K562 (cell line): ENCODE results near the gene PI4K2B. TPM values are rescaled to one million over a fixed set of nuclear protein-coding genes. Genes with fewer than 3 reads are reported as not detected.

Experiments
- ELF1 ChIP-seq: fragments of 200-800 bp; sonication (Bioruptor generic); IDR thresholded peaks from 2 replicates; pipeline ENCODE4 v1.6.1; 2016; ENCODE audit warnings: missing genetic modification characterization, missing compliant biosample characterization
- FOXA3 ChIP-seq, 2 experiments: fragments of 450-650 bp in 1 of 2; sonication (generic) in 1 of 2; formaldehyde crosslinking; IDR thresholded peaks in 1 of 2; conservative IDR thresholded peaks in 1 of 2; 2 replicates each; pipeline versions ENCODE4 v1.4.0 to v1.8.0; 2020 to 2022; ENCODE audit warnings: mild to moderate bottlenecking in 2 of 2, missing genetic modification reagents in 1 of 2
- HLTF ChIP-seq: fragments of 450-650 bp; IDR thresholded peaks from 2 replicates; pipeline ENCODE4 v1.6.1; 2016
- MXI1 ChIP-seq: IDR thresholded peaks from 2 replicates; pipeline ENCODE4 v1.6.1; 2011; ENCODE audit warnings: low read depth, mild to moderate bottlenecking, improper control_type of control experiment, low read length
- RHOXF2B ChIP-seq: fragments of 250-450 bp; sonication (Bioruptor Pico); conservative IDR thresholded peaks from 2 replicates; pipeline ENCODE4 v1.5.1; 2021
- SETDB1 ChIP-seq: IDR thresholded peaks from one replicate; pipeline ENCODE4 v1.6.1; 2012; ENCODE audit warnings: low read length, control low read depth, inconsistent platforms
- SOX6 ChIP-seq: fragments of 450-650 bp; IDR thresholded peaks from 2 replicates; pipeline ENCODE4 v1.6.1; 2014; ENCODE audit warnings: mild to moderate bottlenecking
- TCF7L2 ChIP-seq: fragments of 150-350 bp; IDR thresholded peaks from 2 replicates; pipeline ENCODE4 v1.6.1; 2016; ENCODE audit warnings: low read depth, mild to moderate bottlenecking, low read length, moderate library complexity
- YY1 ChIP-seq, 3 experiments: IDR thresholded peaks; 2 replicates each; pipeline ENCODE4 v1.6.1; 2011; ENCODE audit warnings: low read length in 2 of 3, mild to moderate bottlenecking in 2 of 3, moderate library complexity in 2 of 3, borderline replicate concordance in 1 of 3, control low read depth in 1 of 3, low read depth in 1 of 3; ENCODE audit not compliant: insufficient read depth in 3 of 3, insufficient replicate concordance in 2 of 3, control insufficient read depth in 1 of 3, insufficient read length in 1 of 3; ENCODE audit errors: extremely low read depth in 1 of 3
- ZNF695 ChIP-seq: fragments of 450-650 bp; formaldehyde crosslinking; IDR thresholded peaks from 2 replicates; pipeline ENCODE4 v1.4.0; 2020; ENCODE audit warnings: mild to moderate bottlenecking, moderate library complexity
- polyA plus RNA-seq, 8 experiments: library from polyadenylated mRNA; depleted of rRNA in 4 of 8; stranded (reverse) in 5 of 8; unstranded in 3 of 8; fragments of >200 nt; fragmentation: Nextera tagmentation in 2 of 8; fragmentation: Illumina TruSeq in 1 of 8; extraction: Ambion mirVana in 2 of 8; extraction: Trizol in 1 of 8; gene quantifications; 2 replicates each; pipeline versions ENCODE4 v1.2.1 to v1.2.3, GENCODE V29; 2011 to 2014; ENCODE audit warnings: inconsistent platforms in 1 of 8, missing spikeins in 1 of 8
- total RNA-seq, 7 experiments: library from RNA; depleted of rRNA in 6 of 7; stranded (reverse); fragments of >200 nt in 6 of 7; fragmentation: Illumina TruSeq in 2 of 7; extraction: Trizol in 2 of 7; gene quantifications; 2 replicates each; pipeline versions ENCODE4 v1.2.1 to v1.2.3, GENCODE V29; 2011 to 2021; ENCODE audit warnings: low replicate concordance in 1 of 7
- TF ChIP-seq, protein P1 (sequence below), 3 experiments: fragments of 200-800 bp in 1 of 3; sonication (Bioruptor generic) in 1 of 3; sonication (generic) in 1 of 3; formaldehyde crosslinking in 1 of 3; IDR thresholded peaks; 2 replicates each; pipeline versions ENCODE4 v1.6.1 to v1.8.0; 2016 to 2022; ENCODE audit warnings: mild to moderate bottlenecking in 2 of 3, missing compliant biosample characterization in 2 of 3, missing genetic modification characterization in 2 of 3, missing genetic modification reagents in 1 of 3
- TF ChIP-seq, protein P2 (sequence below), 2 experiments: fragments of 250-450 bp in 1 of 2; fragments of 450-650 bp in 1 of 2; sonication (Bioruptor Pico) in 1 of 2; IDR thresholded peaks; 2 replicates each; pipeline versions ENCODE4 v1.6.1 to v1.8.0; 2016 to 2021; ENCODE audit warnings: mild to moderate bottlenecking in 2 of 2, moderate library complexity in 2 of 2, missing compliant biosample characterization in 1 of 2, missing genetic modification characterization in 1 of 2
- TF ChIP-seq, protein P3 (sequence below): sonication (generic); formaldehyde crosslinking; IDR thresholded peaks from 2 replicates; pipeline ENCODE4 v1.8.0; 2022; ENCODE audit warnings: mild to moderate bottlenecking, missing genetic modification reagents
- TF ChIP-seq, protein P4 (sequence below): fragments of 450-650 bp; IDR thresholded peaks from 2 replicates; pipeline ENCODE4 v1.6.1; 2016; ENCODE audit warnings: low read depth

PI4K2B gene
- total and polyA plus RNA-seq, 9 of the 15 experiments (the other 6 are each of a cell fraction or from before 2014, with no cell fraction given) = 4.5 to 21.4 (median 16.5) TPM

DNA sequence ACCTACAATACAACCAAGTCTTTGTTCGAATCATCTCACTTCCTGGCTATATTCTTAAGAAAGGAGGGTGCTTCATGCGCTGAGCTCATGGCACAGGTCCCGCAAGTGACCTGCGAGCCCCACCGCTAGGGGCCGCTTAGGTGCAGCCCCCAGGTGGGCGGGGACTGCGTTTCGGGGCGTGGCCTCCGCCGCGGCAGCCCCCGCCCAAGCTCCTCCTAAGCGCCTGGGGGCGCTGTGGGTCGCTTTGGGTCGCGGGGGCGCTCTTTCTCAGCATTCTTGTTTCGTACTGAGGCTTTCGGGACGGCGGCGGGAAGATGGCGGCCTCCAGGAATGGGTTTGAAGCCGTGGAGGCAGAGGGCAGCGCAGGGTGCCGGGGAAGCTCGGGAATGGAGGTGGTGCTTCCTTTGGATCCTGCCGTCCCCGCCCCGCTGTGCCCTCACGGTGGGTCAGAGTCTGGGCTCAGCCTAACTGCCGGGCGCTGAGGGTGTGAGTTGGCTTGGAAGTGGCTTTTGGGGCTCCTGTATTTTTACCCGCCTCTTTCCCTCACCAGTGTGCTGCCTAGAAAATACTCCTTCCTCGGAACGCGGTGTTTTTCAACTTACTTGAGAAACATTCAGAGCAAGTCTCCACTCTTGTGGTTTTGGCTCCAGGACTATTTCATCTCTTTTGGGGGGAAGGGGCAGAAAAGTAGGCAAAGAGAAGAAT is 78.8 kb downstream of the PI4K2B start, which contains the start of gene ZCCHC4 (continued):
- TF ChIP-seq, protein P1, sequence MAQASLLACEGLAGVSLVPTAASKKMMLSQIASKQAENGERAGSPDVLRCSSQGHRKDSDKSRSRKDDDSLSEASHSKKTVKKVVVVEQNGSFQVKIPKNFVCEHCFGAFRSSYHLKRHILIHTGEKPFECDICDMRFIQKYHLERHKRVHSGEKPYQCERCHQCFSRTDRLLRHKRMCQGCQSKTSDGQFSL (CRISPR knock-in tag; IDR thresholded peaks at IDR 0.05) = no peak
- TF ChIP-seq, protein P1 (tag; IDR thresholded peaks at IDR 0.05) = no peak
- peak; percentile 76 for TF ChIP-seq SOX6
- no peak for TF ChIP-seq TCF7L2
- TF ChIP-seq MXI1 = no peak
- TF ChIP-seq FOXA3 (CRISPR knock-in tag; conservative IDR thresholded peaks at IDR 0.05 in 1 of 2, IDR thresholded peaks at IDR 0.05 in 1 of 2) = no peak
- TF ChIP-seq RHOXF2B (CRISPR knock-in tag) = no peak
- TF ChIP-seq HLTF = 0 out of 2 replicates have a peak, but pooled peaks have one; percentile 12
- TF ChIP-seq, protein P2, sequence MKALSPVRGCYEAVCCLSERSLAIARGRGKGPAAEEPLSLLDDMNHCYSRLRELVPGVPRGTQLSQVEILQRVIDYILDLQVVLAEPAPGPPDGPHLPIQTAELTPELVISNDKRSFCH (CRISPR knock-in tag; IDR thresholded peaks at IDR 0.05) = no peak
- TF ChIP-seq, protein P2 (tag; IDR thresholded peaks at IDR 0.05) = 0 out of 2 replicates have a peak, but pooled peaks have one; percentile 55
- TF ChIP-seq, protein P3, sequence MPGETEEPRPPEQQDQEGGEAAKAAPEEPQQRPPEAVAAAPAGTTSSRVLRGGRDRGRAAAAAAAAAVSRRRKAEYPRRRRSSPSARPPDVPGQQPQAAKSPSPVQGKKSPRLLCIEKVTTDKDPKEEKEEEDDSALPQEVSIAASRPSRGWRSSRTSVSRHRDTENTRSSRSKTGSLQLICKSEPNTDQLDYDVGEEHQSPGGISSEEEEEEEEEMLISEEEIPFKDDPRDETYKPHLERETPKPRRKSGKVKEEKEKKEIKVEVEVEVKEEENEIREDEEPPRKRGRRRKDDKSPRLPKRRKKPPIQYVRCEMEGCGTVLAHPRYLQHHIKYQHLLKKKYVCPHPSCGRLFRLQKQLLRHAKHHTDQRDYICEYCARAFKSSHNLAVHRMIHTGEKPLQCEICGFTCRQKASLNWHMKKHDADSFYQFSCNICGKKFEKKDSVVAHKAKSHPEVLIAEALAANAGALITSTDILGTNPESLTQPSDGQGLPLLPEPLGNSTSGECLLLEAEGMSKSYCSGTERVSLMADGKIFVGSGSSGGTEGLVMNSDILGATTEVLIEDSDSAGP (CRISPR knock-in tag) = no peak
- TF ChIP-seq, protein P4, sequence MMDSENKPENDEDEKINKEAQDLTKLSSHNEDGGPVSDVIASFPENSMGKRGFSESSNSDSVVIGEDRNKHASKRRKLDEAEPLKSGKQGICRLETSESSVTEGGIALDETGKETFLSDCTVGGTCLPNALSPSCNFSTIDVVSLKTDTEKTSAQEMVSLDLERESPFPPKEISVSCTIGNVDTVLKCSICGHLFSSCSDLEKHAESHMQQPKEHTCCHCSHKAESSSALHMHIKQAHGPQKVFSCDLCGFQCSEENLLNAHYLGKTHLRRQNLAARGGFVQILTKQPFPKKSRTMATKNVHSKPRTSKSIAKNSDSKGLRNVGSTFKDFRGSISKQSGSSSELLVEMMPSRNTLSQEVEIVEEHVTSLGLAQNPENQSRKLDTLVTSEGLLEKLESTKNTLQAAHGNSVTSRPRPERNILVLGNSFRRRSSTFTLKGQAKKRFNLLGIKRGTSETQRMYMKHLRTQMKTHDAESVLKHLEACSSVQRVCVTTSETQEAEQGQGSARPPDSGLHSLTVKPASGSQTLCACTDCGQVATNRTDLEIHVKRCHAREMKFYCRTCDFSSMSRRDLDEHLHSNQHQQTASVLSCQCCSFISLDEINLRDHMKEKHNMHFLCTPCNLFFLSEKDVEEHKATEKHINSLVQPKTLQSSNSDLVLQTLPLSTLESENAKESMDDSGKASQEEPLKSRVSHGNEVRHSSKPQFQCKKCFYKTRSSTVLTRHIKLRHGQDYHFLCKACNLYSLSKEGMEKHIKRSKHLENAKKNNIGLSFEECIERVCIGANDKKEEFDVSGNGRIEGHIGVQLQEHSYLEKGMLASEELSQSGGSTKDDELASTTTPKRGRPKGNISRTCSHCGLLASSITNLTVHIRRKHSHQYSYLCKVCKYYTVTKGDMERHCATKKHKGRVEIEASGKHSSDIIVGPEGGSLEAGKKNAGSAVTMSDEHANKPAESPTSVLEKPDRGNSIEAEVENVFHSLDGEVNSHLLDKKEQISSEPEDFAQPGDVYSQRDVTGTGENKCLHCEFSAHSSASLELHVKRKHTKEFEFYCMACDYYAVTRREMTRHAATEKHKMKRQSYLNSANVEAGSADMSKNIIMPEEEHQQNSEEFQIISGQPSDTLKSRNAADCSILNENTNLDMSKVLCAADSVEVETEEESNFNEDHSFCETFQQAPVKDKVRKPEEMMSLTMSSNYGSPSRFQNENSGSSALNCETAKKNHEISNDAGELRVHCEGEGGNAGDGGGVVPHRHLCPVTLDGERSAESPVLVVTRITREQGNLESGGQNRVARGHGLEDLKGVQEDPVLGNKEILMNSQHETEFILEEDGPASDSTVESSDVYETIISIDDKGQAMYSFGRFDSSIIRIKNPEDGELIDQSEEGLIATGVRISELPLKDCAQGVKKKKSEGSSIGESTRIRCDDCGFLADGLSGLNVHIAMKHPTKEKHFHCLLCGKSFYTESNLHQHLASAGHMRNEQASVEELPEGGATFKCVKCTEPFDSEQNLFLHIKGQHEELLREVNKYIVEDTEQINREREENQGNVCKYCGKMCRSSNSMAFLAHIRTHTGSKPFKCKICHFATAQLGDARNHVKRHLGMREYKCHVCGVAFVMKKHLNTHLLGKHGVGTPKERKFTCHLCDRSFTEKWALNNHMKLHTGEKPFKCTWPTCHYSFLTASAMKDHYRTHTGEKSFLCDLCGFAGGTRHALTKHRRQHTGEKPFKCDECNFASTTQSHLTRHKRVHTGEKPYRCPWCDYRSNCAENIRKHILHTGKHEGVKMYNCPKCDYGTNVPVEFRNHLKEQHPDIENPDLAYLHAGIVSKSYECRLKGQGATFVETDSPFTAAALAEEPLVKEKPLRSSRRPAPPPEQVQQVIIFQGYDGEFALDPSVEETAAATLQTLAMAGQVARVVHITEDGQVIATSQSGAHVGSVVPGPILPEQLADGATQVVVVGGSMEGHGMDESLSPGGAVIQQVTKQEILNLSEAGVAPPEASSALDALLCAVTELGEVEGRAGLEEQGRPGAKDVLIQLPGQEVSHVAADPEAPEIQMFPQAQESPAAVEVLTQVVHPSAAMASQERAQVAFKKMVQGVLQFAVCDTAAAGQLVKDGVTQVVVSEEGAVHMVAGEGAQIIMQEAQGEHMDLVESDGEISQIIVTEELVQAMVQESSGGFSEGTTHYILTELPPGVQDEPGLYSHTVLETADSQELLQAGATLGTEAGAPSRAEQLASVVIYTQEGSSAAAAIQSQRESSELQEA = no peak
- TF ChIP-seq SETDB1 = no peak
- TF ChIP-seq ELF1 (tag) = peak; percentile 52; the same call in 1 of the 2 replicates
- TF ChIP-seq YY1 (IDR thresholded peaks at IDR 0.05; ENCODE audit: borderline replicate concordance in 1 of 3, control insufficient read depth in 1 of 3, extremely low read depth in 1 of 3, insufficient read depth in 3 of 3, insufficient read length in 1 of 3, insufficient replicate concordance in 2 of 3, low read depth in 1 of 3, low read length in 2 of 3) = peak; percentile 88 to 99 (median 98)
- TF ChIP-seq ZNF695 (CRISPR knock-in tag) = no peak
